Activated CD4-positive, CD25-positive, alpha-beta regulatory T cell treated with anti-CD3 and anti-CD28 coated beads, Interleukin-2, amount 50 U/mL, for 72 hours (primary cell): ENCODE measurements around the gene TOMM20L.

Source experiments
- DNase-seq: peaks from one replicate; pipeline ENCODE4 v3.0.0; 2021

TOMM20L gene

DNA sequence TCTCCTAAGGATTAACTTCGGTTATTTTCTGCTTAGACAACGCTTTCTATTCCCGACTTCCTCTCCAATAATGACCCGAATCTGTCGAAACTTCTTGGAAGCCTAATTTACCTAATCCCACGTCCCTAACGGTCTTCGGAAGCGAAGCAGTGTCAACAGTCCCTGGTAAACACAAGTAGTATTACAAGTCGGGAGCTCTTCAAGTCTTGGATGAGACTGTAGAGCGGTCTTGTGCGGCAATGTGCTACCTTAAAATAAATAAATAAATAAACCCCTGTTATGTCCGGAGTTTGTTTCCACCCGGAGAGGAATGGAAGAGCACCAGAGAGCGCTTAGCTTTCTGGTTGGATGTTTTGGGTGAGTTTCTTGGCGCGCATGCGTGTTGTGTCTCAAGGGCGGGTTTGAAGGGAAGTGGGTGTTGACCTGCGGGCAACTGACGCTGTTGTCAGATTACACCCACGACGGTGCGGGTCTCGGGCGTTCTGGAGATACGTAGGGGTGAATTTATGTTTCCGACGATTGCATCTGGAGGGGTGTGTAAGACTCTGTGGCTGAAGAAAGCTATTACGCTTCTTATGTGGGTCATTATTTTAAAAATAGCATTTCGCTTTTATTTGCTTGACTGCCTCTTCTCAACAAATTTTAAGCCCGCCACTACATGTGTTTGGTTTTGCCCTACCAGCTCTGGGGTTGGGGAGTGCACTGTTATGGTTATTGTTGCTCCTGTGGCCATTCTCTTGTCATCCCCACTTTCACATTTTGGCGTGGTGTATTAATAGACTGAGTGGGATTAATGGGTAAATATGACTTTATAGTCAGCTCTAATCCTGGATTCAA, 31.8 kb downstream of the TOMM20L start, which contains the start of the genes KIAA0586 and TIMM9:
Gene KIAA0586 (plus strand): TSS at position 439 of the 837 bp plus-strand sequence. CDS start 546 bp downstream, outside the sequence.
Gene TIMM9 (minus strand): TSS at position 251 of the 837 bp plus-strand sequence. CDS start 15,586 bp downstream, outside the sequence.
- peak; percentile 91 for DNase-seq

DNA sequence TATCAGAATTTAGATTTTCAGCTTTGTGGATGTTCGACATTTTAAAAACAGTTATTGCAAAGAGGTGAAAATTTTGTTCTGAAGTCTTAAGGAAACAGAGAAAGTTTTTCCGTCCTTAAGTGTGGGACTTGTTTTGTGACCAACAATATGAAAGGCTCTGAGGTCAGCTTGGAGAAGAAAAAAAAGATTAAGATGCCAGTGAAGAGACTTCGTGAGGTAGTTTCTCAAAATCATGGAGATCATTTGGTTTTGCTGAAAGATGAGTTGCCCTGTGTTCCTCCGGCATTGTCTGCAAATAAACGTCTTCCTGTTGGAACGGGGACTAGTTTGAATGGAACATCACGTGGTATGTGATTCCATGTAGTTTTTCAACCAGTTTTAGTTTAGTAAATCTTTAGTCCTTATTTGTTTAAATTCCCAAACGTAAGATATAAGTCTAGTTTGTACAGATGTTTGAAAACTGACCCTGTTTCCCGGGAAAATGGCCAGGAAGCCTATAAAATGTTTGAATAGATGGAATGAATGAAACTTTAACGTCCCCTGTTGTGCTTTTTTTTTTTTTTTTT, 32.5 kb downstream of the TOMM20L start:
- no peak for DNase-seq

- no peak for DNase-seq
These were observed 34.4 kb downstream of the TOMM20L start for GRCh38 chr14:58430156-58430555.

DNA sequence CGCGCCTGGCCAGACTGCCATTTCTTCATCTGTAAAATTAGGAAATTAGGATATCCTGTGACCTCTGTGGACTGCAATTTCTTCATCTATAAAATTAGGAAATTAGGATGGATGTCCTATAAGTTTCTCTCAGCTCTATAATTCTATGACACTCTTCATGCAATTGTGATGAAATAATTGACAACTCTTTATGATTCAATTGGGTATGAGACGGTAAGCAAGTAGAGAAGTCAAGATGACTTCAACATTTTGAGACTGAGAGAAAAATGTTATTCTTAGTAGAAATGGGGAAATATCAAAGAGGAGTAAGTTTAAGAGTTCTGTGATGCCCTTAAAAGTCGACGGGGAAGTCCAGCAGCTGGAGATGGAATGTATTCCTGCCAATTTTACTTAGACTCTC, 43.7 kb downstream of the TOMM20L start:
- no peak for DNase-seq

- no peak for DNase-seq
These were observed 48.9 kb downstream of the TOMM20L start for GRCh38 chr14:58444627-58445026.

DNA sequence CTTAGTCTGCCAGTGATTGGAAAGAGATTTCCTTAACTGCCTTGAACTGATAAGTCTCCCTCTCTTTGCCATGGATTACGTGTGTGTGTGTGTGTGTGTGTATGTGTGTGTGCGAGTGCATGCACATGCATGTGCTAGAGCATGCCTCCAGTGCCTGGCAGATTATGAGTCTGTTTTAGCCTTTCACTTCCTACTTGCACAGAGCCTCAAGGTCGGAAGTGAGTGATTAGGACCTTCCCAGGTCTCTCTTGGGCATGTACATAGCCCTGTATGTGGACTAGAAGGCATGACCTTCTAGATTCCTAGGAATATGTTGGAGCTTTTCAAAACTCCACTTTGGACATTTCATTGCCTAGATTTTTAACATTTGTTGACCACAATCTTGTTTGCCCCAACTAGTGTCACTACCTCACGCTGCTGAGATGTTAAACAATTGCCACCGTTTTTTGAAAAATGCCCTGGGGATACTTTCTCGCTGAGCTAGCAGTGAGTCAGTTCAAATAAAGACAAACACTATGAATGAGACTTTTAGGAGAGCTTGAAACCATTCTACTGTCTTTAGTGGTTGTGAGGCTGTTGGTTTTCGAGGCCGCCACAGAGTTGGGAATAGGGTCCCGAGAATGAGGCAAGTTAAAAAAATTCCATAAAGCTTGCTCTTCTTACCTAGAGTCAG, 60.0 kb downstream of the TOMM20L start:
- no peak for DNase-seq
